22Rv1 (cell line): ENCODE measurements around the gene CSRP2.

Source experiments
- H3K27ac ChIP-seq: fragments of 450-650 bp; 2 replicates; pipeline ENCODE4 v1.5.1; 2017
- ZFX ChIP-seq: fragments of 450-650 bp; IDR thresholded peaks from 2 replicates; pipeline ENCODE4 v1.6.1; 2017; ENCODE audit warnings: antibody characterized with exemption, borderline replicate concordance
- TF ChIP-seq, protein P1 (sequence below): fragments of 450-650 bp; IDR thresholded peaks from 2 replicates; pipeline ENCODE4 v1.5.1; 2017; ENCODE audit warnings: mild to moderate bottlenecking

CSRP2 gene

DNA sequence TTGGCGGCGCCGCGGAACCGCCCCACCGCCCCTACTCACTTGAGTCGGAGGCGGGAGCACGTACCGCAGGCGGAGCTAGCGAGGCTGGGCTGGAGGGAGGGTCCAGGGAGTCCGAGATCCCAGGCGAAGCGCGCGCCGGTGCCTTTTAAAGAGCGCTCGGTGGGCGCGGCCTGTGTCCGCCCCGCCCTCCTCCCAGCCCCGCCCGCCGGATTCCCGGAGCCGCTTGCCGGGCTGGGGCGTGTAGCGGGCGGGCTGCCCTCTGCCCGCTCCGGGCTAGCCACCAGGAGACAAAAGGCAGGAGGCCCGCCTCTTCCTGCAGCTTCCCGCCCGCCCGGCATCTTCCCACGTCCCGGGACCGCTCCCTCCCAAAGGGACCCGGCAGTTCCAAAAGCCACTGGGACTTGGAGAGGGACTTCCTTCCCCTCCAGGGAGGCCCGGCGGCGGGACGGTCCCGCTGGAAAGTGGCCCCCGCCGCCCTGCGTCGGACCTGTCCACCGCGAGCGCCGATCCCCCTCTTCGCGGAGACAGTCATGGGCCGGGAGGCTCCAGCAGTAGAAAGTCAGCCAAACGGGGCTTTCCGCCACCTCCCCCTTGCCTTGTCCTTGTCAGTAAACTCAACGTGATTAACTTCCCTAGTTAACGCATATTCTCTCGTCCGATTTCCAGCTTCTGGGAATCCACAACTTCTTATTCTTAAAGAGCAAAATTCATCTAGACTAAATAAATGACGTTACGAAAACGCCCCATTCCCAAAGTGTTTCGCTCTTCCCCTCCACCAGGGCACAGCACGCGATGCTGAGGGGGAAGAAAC is at the start of gene CSRP2:
TSS of gene CSRP2 (minus strand) at position 121 of the 811 bp plus-strand sequence. CDS start 12,759 bp downstream, outside the sequence.
- TF ChIP-seq, protein P1, sequence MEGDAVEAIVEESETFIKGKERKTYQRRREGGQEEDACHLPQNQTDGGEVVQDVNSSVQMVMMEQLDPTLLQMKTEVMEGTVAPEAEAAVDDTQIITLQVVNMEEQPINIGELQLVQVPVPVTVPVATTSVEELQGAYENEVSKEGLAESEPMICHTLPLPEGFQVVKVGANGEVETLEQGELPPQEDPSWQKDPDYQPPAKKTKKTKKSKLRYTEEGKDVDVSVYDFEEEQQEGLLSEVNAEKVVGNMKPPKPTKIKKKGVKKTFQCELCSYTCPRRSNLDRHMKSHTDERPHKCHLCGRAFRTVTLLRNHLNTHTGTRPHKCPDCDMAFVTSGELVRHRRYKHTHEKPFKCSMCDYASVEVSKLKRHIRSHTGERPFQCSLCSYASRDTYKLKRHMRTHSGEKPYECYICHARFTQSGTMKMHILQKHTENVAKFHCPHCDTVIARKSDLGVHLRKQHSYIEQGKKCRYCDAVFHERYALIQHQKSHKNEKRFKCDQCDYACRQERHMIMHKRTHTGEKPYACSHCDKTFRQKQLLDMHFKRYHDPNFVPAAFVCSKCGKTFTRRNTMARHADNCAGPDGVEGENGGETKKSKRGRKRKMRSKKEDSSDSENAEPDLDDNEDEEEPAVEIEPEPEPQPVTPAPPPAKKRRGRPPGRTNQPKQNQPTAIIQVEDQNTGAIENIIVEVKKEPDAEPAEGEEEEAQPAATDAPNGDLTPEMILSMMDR: no peak
- TF ChIP-seq ZFX: no peak
- H3K27ac ChIP-seq: peak within 1 kb of the TSS; percentile 77

DNA sequence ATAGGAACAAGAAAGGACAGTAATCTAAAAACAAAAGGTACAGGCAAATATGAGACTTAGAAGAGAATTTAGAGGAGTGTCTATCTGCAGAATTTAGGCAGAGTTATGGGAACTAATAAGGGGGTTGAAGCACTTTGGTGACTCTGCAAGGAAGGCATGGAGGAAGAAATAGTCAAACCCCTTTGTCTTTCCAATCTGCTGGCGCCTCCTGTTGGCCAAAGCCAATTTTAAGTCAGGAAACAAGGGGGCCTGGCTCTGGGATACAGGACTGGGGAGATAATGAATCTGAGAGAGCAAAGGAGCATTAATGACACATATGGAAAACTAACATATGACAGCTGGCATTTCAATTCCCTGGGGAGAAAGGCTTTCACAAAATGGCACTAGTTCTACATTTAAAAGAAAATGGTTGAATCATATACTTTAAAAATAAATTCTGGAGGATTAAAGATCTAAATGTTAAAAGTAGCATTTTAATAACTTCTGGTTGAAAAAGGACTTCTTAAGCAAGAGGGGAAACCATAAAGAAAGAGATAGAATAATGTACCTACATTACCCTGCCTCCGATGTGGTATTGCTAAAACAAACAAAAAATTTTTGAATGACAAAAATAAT is 48.5 kb upstream of the CSRP2 start:
- H3K27ac ChIP-seq: no peak overlapping the region
- TF ChIP-seq ZFX: no peak
- TF ChIP-seq, protein P1: peak; percentile 89

DNA sequence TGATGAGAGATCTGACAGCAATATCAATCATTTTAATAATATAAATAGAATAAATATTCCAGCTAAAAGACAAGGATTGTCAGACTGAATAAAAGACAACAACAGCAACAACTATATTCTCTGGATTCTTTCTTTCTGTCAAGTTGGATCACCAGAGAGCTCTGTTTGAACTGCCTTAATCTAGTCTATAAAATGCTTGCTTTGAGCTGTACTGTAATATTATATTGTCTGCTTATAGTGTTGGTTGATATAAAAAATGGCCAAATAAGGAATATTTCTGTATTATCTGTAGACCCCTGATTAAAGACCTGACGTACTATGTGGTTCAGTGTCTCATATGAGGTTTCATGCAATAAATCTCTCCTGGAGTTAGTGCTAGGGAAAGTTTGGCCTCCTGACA is 46.3 kb upstream of the CSRP2 start:
- TF ChIP-seq, protein P1: no peak
- no peak for TF ChIP-seq ZFX
- no peak overlapping the region for H3K27ac ChIP-seq

DNA sequence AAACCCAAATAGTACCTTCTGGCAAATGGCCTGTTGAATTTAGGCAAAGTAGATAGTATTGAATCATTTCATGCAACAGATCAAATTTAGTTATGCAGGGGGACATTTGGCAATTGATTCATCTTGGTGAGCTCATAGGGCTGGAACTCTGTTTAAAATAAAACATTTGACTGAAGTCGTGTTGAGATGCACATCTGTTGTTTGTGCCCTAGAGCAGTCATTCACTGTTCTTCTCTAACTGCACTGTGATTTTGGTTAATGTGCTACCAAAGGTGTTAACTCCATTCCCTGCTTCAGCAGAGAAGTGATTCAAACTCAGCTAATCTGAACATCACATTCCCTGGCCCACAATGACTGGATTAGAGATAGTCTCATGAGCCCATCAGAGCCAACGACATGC is 44.0 kb upstream of the CSRP2 start:
- TF ChIP-seq, protein P1: no peak
- TF ChIP-seq ZFX: no peak
- no peak overlapping the region for H3K27ac ChIP-seq

DNA sequence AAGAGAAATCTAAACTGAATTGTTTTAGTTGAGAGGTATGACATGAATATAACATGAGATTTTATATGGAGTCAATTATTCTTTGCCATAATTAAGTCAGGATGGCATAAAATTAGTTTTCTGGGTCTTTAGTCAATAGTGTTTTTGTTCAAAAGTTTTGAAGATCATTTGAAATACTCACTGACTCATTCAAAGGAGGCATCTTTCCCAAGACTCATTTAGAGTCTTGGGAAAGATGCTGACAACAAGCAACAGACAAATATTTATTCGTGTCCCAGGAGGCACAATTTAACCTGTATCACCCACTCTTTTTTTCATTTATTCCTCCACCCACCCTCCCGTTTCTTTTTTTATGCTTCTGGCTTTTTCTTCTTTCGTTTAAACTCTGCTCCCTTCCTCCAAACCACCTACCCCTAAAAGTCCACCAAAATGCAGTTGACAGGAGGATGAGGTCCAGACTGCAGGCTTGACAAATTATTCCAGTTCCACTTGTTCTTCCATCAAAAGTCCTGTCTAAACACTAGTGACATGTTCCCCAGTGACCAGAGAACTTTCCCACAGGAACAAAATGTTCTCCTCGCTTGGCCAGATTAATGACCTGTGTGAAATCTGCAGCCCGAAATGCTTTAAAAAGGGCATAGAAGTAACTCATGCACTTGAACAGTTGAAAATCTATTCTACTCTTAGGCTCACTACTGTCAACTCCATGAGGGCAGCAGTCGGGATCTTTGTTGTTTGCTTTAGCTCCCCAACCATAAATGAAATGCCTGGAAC is 43.3 kb upstream of the CSRP2 start:
- no peak overlapping the region for H3K27ac ChIP-seq
- TF ChIP-seq ZFX: no peak
- TF ChIP-seq, protein P1: no peak

DNA sequence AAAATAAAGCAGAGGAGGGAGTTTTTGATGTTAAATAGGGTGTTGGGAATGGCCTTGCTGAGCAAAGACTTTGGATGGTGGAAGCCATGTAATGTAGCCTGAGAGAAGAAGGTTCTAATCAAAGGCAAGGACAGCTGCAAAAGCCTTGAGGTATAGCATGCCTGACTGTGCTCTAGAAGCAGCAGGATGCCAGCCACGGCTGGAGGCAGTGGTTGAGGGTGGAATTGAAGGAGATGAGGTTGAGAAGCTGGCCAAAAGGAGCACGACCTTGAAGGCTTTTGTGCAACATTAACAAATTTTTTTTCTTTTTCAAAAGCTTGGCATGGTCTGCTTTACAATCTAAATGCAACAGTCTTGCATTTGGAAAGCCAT is 42.3 kb upstream of the CSRP2 start:
- TF ChIP-seq ZFX: no peak
- TF ChIP-seq, protein P1: no peak
- H3K27ac ChIP-seq: no peak overlapping the region
